Islet precursor cell (in vitro differentiated cells): ENCODE data around the gene EPAS1.

ENCODE experiments used
- DNase-seq: peaks from one replicate; pipeline ENCODE4 v3.0.0-alpha.2; 2018

The EPAS1 gene

GRCh38 chr2:46303822-46304221, 6.6 kb downstream of the EPAS1 start:
- DNase-seq: no peak

GRCh38 chr2:46304635-46305034, 7.4 kb downstream of the EPAS1 start:
- no peak for DNase-seq

GRCh38 chr2:46305187-46305586, 8.0 kb downstream of the EPAS1 start:
- DNase-seq: no peak

GRCh38 chr2:46305767-46306166, 8.6 kb downstream of the EPAS1 start:
- no peak for DNase-seq

GRCh38 chr2:46306330-46306751, 9.1 kb downstream of the EPAS1 start:
- no peak for DNase-seq

GRCh38 chr2:46306988-46307655, 9.9 kb downstream of the EPAS1 start:
- DNase-seq: no peak

GRCh38 chr2:46308081-46308480, 10.9 kb downstream of the EPAS1 start:
- no peak for DNase-seq

GRCh38 chr2:46308629-46309028, 11.4 kb downstream of the EPAS1 start:
- DNase-seq: no peak

GRCh38 chr2:46309052-46309953, 12.1 kb downstream of the EPAS1 start:
- DNase-seq: peak; percentile 88

GRCh38 chr2:46310446-46310845, 13.2 kb downstream of the EPAS1 start:
- DNase-seq: no peak

GRCh38 chr2:46311651-46312223, 14.5 kb downstream of the EPAS1 start:
- no peak for DNase-seq

- no peak for DNase-seq
Observed at GRCh38 chr2:46313063-46313462, 15.9 kb downstream of the EPAS1 start.

- DNase-seq: no peak
Observed at GRCh38 chr2:46314065-46314835, 17.0 kb downstream of the EPAS1 start.

- peak; percentile 69 for DNase-seq
Observed at GRCh38 chr2:46315103-46315890, 18.1 kb downstream of the EPAS1 start.

GRCh38 chr2:46317094-46317486, 19.9 kb downstream of the EPAS1 start:
- DNase-seq: no peak

- DNase-seq: no peak
Observed at GRCh38 chr2:46318579-46319460, 21.6 kb downstream of the EPAS1 start.

GRCh38 chr2:46319711-46320110, 22.5 kb downstream of the EPAS1 start:
- no peak for DNase-seq

GRCh38 chr2:46320141-46320567, 22.9 kb downstream of the EPAS1 start:
- DNase-seq: no peak

- DNase-seq: no peak
Observed at GRCh38 chr2:46323730-46324129, 26.5 kb downstream of the EPAS1 start.

GRCh38 chr2:46325182-46325928, 28.1 kb downstream of the EPAS1 start:
- peak; percentile 81 for DNase-seq
